Measurements from ENCODE around the gene FBXO21. TPM values are rescaled to one million over a fixed set of nuclear protein-coding genes. Genes with fewer than 3 reads are reported as not detected.
A peak's percentile ranks its signal among the peaks of the same experiment; 100 is the strongest.

The FBXO21 gene
- total RNA-seq, 2 experiments from 2014 or later: 34.4 to 60.8 TPM

DNA sequence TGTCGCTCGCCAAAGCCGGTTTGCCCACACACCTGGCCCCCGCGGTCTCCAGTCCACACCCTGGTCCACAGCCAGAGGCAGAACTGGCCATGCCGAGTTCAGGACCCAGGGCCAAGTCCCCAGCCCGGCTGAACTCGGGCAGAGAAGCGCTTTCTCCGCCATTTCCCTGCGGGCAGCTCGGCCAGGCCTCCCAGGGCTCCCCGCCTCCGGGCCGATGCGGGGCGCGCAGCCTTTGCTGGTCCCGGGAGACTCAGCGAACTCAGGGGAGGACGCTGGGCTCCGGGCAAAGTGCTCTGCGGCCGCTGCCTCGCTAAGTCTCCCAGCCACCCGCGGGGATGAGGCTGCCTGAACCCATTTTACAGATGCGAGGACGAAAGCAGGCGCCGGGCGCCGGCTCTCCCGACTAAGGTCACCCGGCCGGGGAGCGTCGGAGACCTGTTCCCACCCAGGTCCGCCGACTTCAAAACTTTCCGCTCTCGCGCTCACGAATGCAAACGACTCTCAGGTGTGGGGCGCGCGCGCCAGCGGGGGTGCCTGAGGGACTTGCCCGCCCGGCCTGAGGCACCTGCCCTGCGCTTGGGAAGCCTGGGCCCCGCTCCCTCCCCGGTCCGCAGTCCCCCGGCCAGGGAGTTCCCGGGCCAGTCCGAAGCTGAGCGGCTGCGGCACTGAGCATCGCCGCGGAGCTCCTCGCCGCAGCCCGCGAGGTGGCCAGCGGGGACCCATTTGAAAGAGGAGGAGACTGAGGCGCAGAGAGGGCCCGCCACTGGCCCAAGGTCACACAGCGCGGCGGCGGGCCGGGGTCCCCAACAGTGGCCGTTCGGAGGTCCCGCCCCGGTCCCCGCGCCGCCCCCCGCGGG, 91.7 kb downstream of the FBXO21 start:
- Histone ChIP-seq H3K4me2 (ENCODE audit: low read length) (peak overlapping the region; percentile 69), H3K27ac (ENCODE audit: low read depth, low read length, poor library complexity, severe bottlenecking) (no peak overlapping the region), H4K20me1 (ENCODE audit: insufficient read depth, low read length) (no peaks in the 10 kb centered on the region), H3K9me3 (ENCODE audit: low read length) (no peaks in the 10 kb centered on the region), H3K9me2 (ENCODE audit: insufficient read depth, low read length) (no peaks in the 10 kb centered on the region), H2AFZ (ENCODE audit: low read length) (peak overlapping the region; percentile 80), H3K79me2 (ENCODE audit: insufficient read depth, low read depth, low read length) (no peaks in the 10 kb centered on the region), H3K4me3 (ENCODE audit: low read depth, low read length, poor library complexity, severe bottlenecking) (peak overlapping the region; percentile 74), H3K4me1 (ENCODE audit: insufficient read depth, low read length, poor library complexity, severe bottlenecking) (peaks cover 13% of the 10 kb centered on the region), H3K36me3 (ENCODE audit: insufficient read depth, low read length) (no peaks in the 10 kb centered on the region)
- peak; percentile 18 for DNase-seq (ENCODE audit: low spot score)
- no TSS peak for BruUV-seq (replicated peaks)
- intact Hi-C loops (cut with micrococcal nuclease; ENCODE audit: unreplicated experiment): no loop called here
- POLR2A ChIA-PET: interaction anchor here (0.6 kb wide), 1 partner anchor 63 kb away, joined by 5 read pairs; no protein-coding TSS in a partner anchor
- CTCF ChIA-PET (ENCODE audit: unreplicated experiment): no interaction called here
- TF ChIP-seq, protein P1, sequence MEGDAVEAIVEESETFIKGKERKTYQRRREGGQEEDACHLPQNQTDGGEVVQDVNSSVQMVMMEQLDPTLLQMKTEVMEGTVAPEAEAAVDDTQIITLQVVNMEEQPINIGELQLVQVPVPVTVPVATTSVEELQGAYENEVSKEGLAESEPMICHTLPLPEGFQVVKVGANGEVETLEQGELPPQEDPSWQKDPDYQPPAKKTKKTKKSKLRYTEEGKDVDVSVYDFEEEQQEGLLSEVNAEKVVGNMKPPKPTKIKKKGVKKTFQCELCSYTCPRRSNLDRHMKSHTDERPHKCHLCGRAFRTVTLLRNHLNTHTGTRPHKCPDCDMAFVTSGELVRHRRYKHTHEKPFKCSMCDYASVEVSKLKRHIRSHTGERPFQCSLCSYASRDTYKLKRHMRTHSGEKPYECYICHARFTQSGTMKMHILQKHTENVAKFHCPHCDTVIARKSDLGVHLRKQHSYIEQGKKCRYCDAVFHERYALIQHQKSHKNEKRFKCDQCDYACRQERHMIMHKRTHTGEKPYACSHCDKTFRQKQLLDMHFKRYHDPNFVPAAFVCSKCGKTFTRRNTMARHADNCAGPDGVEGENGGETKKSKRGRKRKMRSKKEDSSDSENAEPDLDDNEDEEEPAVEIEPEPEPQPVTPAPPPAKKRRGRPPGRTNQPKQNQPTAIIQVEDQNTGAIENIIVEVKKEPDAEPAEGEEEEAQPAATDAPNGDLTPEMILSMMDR (conservative IDR thresholded peaks at IDR 0.05; ENCODE audit: low read length): no peak
- peak; percentile 86; the same call in 1 of the 2 replicates for TF ChIP-seq EZH2phosphoT487 (IDR thresholded peaks at IDR 0.05; ENCODE audit: borderline replicate concordance, low read depth, low read length)

DNA sequence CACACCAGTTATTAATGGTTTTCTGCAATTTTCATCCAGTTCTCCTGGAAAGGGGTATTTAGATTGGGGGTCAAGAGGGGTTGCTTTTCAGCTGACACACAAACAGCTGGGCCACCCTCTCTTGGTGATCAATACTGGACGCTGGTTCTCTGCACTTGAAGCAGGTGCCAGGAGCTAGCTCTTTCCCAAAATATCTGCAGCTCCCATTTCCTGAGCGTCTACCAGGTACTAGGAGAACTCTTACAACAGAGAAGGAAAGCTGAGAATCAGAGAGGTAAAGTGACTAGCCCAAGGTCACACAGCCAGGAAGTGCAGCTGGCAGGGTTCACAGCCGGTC, 92.3 kb downstream of the FBXO21 start:
- Histone ChIP-seq H4K20me1 (ENCODE audit: insufficient read depth, low read length) (no peaks in the 10 kb centered on the region), H3K36me3 (ENCODE audit: insufficient read depth, low read length) (no peaks in the 10 kb centered on the region), H3K4me3 (ENCODE audit: low read depth, low read length, poor library complexity, severe bottlenecking) (peak overlapping the region; percentile 74), H3K9me2 (ENCODE audit: insufficient read depth, low read length) (no peaks in the 10 kb centered on the region), H3K4me2 (ENCODE audit: low read length) (peak overlapping the region; percentile 69), H3K27ac (ENCODE audit: low read depth, low read length, poor library complexity, severe bottlenecking) (no peak overlapping the region), H3K4me1 (ENCODE audit: insufficient read depth, low read length, poor library complexity, severe bottlenecking) (peaks cover 13% of the 10 kb centered on the region), H2AFZ (ENCODE audit: low read length) (no peak overlapping the region), H3K9me3 (ENCODE audit: low read length) (no peaks in the 10 kb centered on the region), H3K79me2 (ENCODE audit: insufficient read depth, low read depth, low read length) (no peaks in the 10 kb centered on the region)
- intact Hi-C loops (cut with micrococcal nuclease; ENCODE audit: unreplicated experiment): no loop called here
- TF ChIP-seq EZH2phosphoT487 (IDR thresholded peaks at IDR 0.05; ENCODE audit: borderline replicate concordance, low read depth, low read length): no peak
- TF ChIP-seq, protein P1 (conservative IDR thresholded peaks at IDR 0.05; ENCODE audit: low read length): no peak
- DNase-seq (ENCODE audit: low spot score): no peak
- ChIA-PET CTCF (ENCODE audit: unreplicated experiment) (no interaction called here), POLR2A (no interaction called here)
- BruUV-seq (replicated peaks): no TSS peak

DNA sequence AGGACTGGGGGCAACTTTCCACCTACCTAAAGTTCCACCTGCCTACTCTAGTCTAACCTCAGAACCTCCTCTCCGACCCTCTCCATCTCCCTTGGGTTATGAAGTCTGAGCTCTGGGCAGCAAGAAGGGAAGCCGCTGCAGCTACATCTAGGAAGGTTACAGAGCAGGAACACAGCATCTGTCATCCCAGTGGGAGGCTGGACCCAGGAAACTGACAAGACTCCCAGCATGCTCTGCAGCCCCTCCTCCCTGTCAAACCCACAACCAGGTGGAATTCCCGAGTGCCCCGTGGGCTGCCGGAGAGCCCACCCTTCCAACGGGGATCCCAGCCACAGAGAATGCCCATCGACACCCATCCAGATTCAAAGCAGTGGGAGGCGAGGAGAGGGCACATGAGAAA, 93.1 kb downstream of the FBXO21 start:
- H2AFZ ChIP-seq (ENCODE audit: low read length): no peak overlapping the region
- no peaks in the 10 kb centered on the region for H3K79me2 ChIP-seq (ENCODE audit: insufficient read depth, low read depth, low read length)
- no peaks in the 10 kb centered on the region for H3K9me2 ChIP-seq (ENCODE audit: insufficient read depth, low read length)
- no peak for DNase-seq (ENCODE audit: low spot score)
- H3K4me2 ChIP-seq (ENCODE audit: low read length): no peak overlapping the region
- intact Hi-C loops (cut with micrococcal nuclease; ENCODE audit: unreplicated experiment): no loop called here
- ChIA-PET CTCF (ENCODE audit: unreplicated experiment) (no interaction called here), POLR2A (no interaction called here)
- H3K4me1 ChIP-seq (ENCODE audit: insufficient read depth, low read length, poor library complexity, severe bottlenecking): peaks cover 13% of the 10 kb centered on the region
- TF ChIP-seq, protein P1 (conservative IDR thresholded peaks at IDR 0.05; ENCODE audit: low read length): no peak
- no peak for TF ChIP-seq EZH2phosphoT487 (IDR thresholded peaks at IDR 0.05; ENCODE audit: borderline replicate concordance, low read depth, low read length)
- H3K4me3 ChIP-seq (ENCODE audit: low read depth, low read length, poor library complexity, severe bottlenecking): no peak overlapping the region
- no TSS peak for BruUV-seq (replicated peaks)
- no peaks in the 10 kb centered on the region for H3K9me3 ChIP-seq (ENCODE audit: low read length)
- no peaks in the 10 kb centered on the region for H4K20me1 ChIP-seq (ENCODE audit: insufficient read depth, low read length)
- H3K36me3 ChIP-seq (ENCODE audit: insufficient read depth, low read length): no peaks in the 10 kb centered on the region
- H3K27ac ChIP-seq (ENCODE audit: low read depth, low read length, poor library complexity, severe bottlenecking): no peak overlapping the region

Data from OCI-LY7 (cell line).